Adrenal gland (tissue), 5 donors: Measurements from ENCODE around the gene HENMT1.

Experiments
- CTCF ChIP-seq, 6 experiments: fragments of 450-650 bp in 4 of 6; fragments of 200-600 bp in 2 of 6; sonication (generic) in 1 of 6; IDR thresholded peaks; 1 replicate in 5 of 6; 2 replicates in 1 of 6; pipeline versions ENCODE4 v1.5.1 to v1.8.0; 2016 to 2021; ENCODE audit warnings: antibody characterized with exemption in 6 of 6, mild to moderate bottlenecking in 2 of 6, moderate library complexity in 1 of 6
- POLR2A ChIP-seq, 2 donors: fragments of 450-650 bp; IDR thresholded peaks; one replicate each; pipeline ENCODE4 v1.6.1; 2017; ENCODE audit warnings: antibody characterized with exemption in 2 of 2, mild to moderate bottlenecking in 2 of 2, moderate library complexity in 1 of 2
- donor health status: DM: no; HTN: no; CAD: no.

GRCh38 chr1:108639899-108640560, 20.9 kb downstream of the HENMT1 start:
- no peak for TF ChIP-seq CTCF (IDR thresholded peaks at IDR 0.05)
- TF ChIP-seq POLR2A (IDR thresholded peaks at IDR 0.05), result no peak
